ENCODE results near the gene TBC1D22A. TPM values are rescaled to one million over a fixed set of nuclear protein-coding genes. Genes with fewer than 3 reads are reported as not detected.
A peak's percentile ranks its signal among the peaks of the same experiment; 100 is the strongest.

The TBC1D22A gene
- total RNA-seq, 1 experiment from 2014 or later = 27.6 TPM

DNA sequence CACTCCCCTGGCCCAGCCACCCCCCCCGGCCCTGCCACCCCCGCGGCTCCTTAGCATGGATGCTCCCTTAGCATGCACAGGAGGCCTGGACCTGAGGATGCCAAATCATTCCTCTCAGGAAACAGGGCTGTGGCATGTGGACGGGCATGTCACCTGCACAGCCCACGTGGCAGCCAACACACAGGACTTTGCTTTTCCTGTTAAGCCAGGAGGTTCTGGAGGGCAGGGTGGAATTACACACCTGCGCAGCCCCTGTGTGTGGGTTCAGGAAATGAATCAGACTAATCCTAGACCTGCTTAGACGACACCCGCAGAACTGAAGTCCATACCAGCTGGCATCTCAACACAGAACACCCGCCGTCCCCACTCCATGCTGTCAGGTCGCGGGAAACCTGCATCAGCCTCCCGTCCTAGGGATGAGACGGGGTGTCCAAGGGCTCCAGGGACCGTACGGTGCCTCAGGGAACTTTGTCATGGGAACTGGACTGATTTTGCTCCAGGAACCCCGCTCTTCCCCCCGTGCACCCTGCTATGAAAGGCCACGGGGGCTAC, 34.6 kb upstream of the TBC1D22A start:
- H3K36me3 Mint-ChIP-seq (ENCODE audit: insufficient read depth, unreplicated experiment) = peaks cover 34% of the 10 kb centered on the region
- H3K4me3 Mint-ChIP-seq (ENCODE audit: low read depth, unreplicated experiment) = no peak overlapping the region
- TF ChIP-seq CTCF (IDR thresholded peaks at IDR 0.05; ENCODE audit: unreplicated experiment) = no peak
- intact Hi-C loops (cut with micrococcal nuclease; ENCODE audit: unreplicated experiment) = no loop called here
- DNase-seq = no peak
- no peak overlapping the region for H3K27ac Mint-ChIP-seq (ENCODE audit: unreplicated experiment)
- H3K4me1 Mint-ChIP-seq (ENCODE audit: low read depth, unreplicated experiment) = peaks cover 23% of the 10 kb centered on the region
- CTCF ChIA-PET = interaction anchor here (0.8 kb wide), 1 partner anchor 11 kb away, joined by 3 read pairs; no protein-coding TSS in a partner anchor
- no TSS peak for BruUV-seq (replicated peaks)
- H3K9me3 Mint-ChIP-seq (ENCODE audit: low read depth, unreplicated experiment) = no peaks in the 10 kb centered on the region
- H3K27me3 Mint-ChIP-seq (ENCODE audit: unreplicated experiment) = no peaks in the 10 kb centered on the region

DNA sequence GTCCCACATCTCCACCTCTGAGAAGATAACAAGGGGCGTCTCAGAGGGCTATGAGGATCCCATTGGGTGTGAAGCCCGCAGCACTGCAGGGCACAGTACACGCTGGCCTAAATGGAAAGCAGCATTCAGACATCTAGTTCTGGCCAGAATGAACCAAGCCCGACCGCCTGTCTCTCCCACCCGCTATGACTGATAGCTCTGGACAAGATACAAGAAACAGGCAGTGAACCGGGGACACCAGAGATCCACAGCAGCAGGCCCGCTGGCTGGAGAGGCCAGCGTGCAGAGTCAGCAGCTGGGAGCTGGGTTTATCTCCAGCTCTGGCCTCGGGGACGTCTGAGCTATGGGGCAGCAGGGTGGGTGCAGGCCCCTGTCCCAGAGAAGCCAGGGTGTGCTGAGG, 34.0 kb upstream of the TBC1D22A start:
- intact Hi-C loops (cut with micrococcal nuclease; ENCODE audit: unreplicated experiment) = no loop called here
- no peak for TF ChIP-seq CTCF (IDR thresholded peaks at IDR 0.05; ENCODE audit: unreplicated experiment)
- Mint-ChIP-seq H3K4me1 (ENCODE audit: low read depth, unreplicated experiment) (peaks cover 23% of the 10 kb centered on the region), H3K27ac (ENCODE audit: unreplicated experiment) (no peak overlapping the region), H3K4me3 (ENCODE audit: low read depth, unreplicated experiment) (no peak overlapping the region), H3K27me3 (ENCODE audit: unreplicated experiment) (no peaks in the 10 kb centered on the region), H3K36me3 (ENCODE audit: insufficient read depth, unreplicated experiment) (peaks cover 29% of the 10 kb centered on the region), H3K9me3 (ENCODE audit: low read depth, unreplicated experiment) (no peaks in the 10 kb centered on the region)
- BruUV-seq (replicated peaks) = no TSS peak
- CTCF ChIA-PET = interaction anchor here (0.8 kb wide), 1 partner anchor 10 kb away, joined by 3 read pairs; no protein-coding TSS in a partner anchor
- DNase-seq = no peak

DNA sequence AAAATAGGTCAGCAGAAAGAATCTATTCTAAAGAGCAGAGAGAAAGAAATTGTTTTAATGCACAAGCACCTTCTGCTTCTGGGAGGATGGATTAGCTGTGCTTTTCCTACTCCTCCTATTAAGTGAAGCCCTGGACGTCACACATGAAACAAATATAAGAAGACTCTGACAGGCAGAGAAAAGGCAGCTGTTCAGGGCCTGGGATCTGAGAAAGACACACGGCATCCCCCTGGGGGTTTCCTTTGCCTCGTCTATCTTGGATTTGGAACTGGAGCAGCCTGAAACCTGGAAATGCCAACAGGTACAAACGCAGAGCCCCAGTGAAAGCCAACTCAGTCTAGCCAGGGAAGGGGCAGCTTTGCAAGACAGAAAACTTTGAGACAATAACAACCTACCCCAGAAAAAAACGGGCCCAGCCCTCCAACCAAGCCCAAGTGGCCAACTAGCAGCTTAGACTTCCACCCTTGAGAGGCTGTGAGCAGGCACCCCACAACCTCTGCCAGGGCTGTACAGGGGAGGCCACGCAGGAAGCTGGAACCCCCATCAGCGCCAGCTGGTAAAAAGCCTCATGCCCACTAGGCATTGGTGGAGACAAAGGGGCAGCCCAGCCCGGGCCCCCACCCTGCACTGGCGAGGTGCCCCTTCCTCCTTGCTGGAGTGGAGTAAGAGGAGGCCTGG, 31.7 kb upstream of the TBC1D22A start:
- Mint-ChIP-seq H3K27ac (ENCODE audit: unreplicated experiment) (no peak overlapping the region), H3K36me3 (ENCODE audit: insufficient read depth, unreplicated experiment) (peaks cover 23% of the 10 kb centered on the region), H3K27me3 (ENCODE audit: unreplicated experiment) (no peaks in the 10 kb centered on the region), H3K4me3 (ENCODE audit: low read depth, unreplicated experiment) (no peak overlapping the region), H3K4me1 (ENCODE audit: low read depth, unreplicated experiment) (peaks cover 23% of the 10 kb centered on the region), H3K9me3 (ENCODE audit: low read depth, unreplicated experiment) (no peaks in the 10 kb centered on the region)
- no TSS peak for BruUV-seq (replicated peaks)
- CTCF ChIA-PET = no interaction called here
- TF ChIP-seq CTCF (IDR thresholded peaks at IDR 0.05; ENCODE audit: unreplicated experiment) = no peak
- no peak for DNase-seq
- intact Hi-C loops (cut with micrococcal nuclease; ENCODE audit: unreplicated experiment) = no loop called here

GRCh38 chr22:46731246-46732040, 31.0 kb upstream of the TBC1D22A start:
- no peak for TF ChIP-seq CTCF (IDR thresholded peaks at IDR 0.05; ENCODE audit: unreplicated experiment)
- peaks cover 24% of the 10 kb centered on the region for H3K4me1 Mint-ChIP-seq (ENCODE audit: low read depth, unreplicated experiment)
- no peaks in the 10 kb centered on the region for H3K27me3 Mint-ChIP-seq (ENCODE audit: unreplicated experiment)
- peak; percentile 73 for DNase-seq
- H3K4me3 Mint-ChIP-seq (ENCODE audit: low read depth, unreplicated experiment) = peak overlapping the region; percentile 71
- peaks cover 25% of the 10 kb centered on the region for H3K36me3 Mint-ChIP-seq (ENCODE audit: insufficient read depth, unreplicated experiment)
- CTCF ChIA-PET = interaction anchor here (1.1 kb wide), 1 partner anchor 23 kb away, joined by 3 read pairs; no protein-coding TSS in a partner anchor
- intact Hi-C loops (cut with micrococcal nuclease; ENCODE audit: unreplicated experiment) = no loop called here
- BruUV-seq (replicated peaks) = no TSS peak
- no peaks in the 10 kb centered on the region for H3K9me3 Mint-ChIP-seq (ENCODE audit: low read depth, unreplicated experiment)
- H3K27ac Mint-ChIP-seq (ENCODE audit: unreplicated experiment) = peak overlapping the region; percentile 49
